HepG2 (cell line): ENCODE measurements around the gene SMPD1. TPM values are rescaled to one million over a fixed set of nuclear protein-coding genes. Genes with fewer than 3 reads are reported as not detected.

Experiments
- ATAC-seq: fragments of 200-7000 bp; cut with Tn5 transposase; 3 replicates; pipeline ENCODE4 v1.9.1; 2020; ENCODE audit warnings: mild to moderate bottlenecking, moderate library complexity
- BruUV-seq: library from RNA; stranded (reverse); fragments of 400-500 nt; replicated peaks from 2 replicates; lab custom pipeline; 2021; lab: Mats Ljungman, UMichigan
- CTCF ChIA-PET: fragments of 300-600 bp; formaldehyde crosslinking; extraction: SDS; loops from one replicate; lab custom pipeline; 2021; ENCODE audit warnings: low total read pairs, inconsistent platforms, low intra/inter-chr PET ratio; lab: Yijun Ruan, JAX
- POLR2A ChIA-PET: fragments of 350-600 bp; sonication (Branson Sonifier 250); formaldehyde crosslinking; loops from one replicate; lab custom pipeline; 2020; ENCODE audit warnings: antibody characterized with exemption, inconsistent platforms; lab: Yijun Ruan, JAX
- DNase-seq: peaks from one replicate; pipeline ENCODE4 v3.0.0-alpha.2; 2015; ENCODE audit warnings: low spot score
- FAIRE-seq: peaks from 3 replicates; lab custom pipeline; 2011; peaks lifted over from hg19 to GRCh38; lab: Jason Lieb, UNC
- H2AFZ ChIP-seq: one replicate; pipeline ENCODE4 v1.6.1; 2011; ENCODE audit warnings: low read length, inconsistent platforms
- H3K27ac ChIP-seq: fragments of 300-600 bp; 3 replicates; pipeline ENCODE4 v1.8.0; 2011; ENCODE audit warnings: mixed run types, mild to moderate bottlenecking, mixed read lengths, low read length, inconsistent platforms; ENCODE audit not compliant: insufficient read depth; ENCODE audit errors: extremely low read length
- H3K27me3 ChIP-seq, 2 experiments: fragments of 200-600 bp in 1 of 2; 2 replicates in 1 of 2; 3 replicates in 1 of 2; pipeline versions ENCODE4 v1.6.0 to v1.8.0; 2011; ENCODE audit warnings: low read length in 2 of 2, mild to moderate bottlenecking in 2 of 2, moderate library complexity in 2 of 2, inconsistent platforms in 1 of 2; ENCODE audit not compliant: insufficient read depth in 2 of 2, control insufficient read depth in 1 of 2
- H3K36me3 ChIP-seq, 2 experiments: fragments of 200-600 bp in 1 of 2; replicated peaks in 1 of 2; 2 replicates in 1 of 2; 3 replicates in 1 of 2; pipeline versions ENCODE4 v1.5.1 to v1.8.0; 2011; ENCODE audit warnings: low read length in 2 of 2, inconsistent platforms in 1 of 2; ENCODE audit not compliant: insufficient read depth in 2 of 2, control insufficient read depth in 1 of 2
- H3K4me1 ChIP-seq: 2 replicates; pipeline ENCODE4 v1.5.1; 2012; ENCODE audit warnings: low read length, inconsistent platforms; ENCODE audit not compliant: insufficient read depth
- H3K4me2 ChIP-seq: 2 replicates; pipeline ENCODE4 v1.6.0; 2011; ENCODE audit warnings: low read depth, low read length, inconsistent platforms
- H3K4me3 ChIP-seq, 3 experiments: fragments of 200-600 bp in 1 of 3; sonication (generic), shearing (Covaris generic) in 1 of 3; replicated peaks in 1 of 3; 2 replicates each; pipeline ENCODE4 v1.5.1; 2011 to 2016; ENCODE audit warnings: low read length in 3 of 3, inconsistent platforms in 2 of 3, low read depth in 2 of 3, mild to moderate bottlenecking in 2 of 3, control low read depth in 1 of 3, mixed read lengths in 1 of 3; ENCODE audit not compliant: insufficient read depth in 1 of 3
- H3K79me2 ChIP-seq: one replicate; pipeline ENCODE4 v1.6.1; 2011; ENCODE audit warnings: low read length, inconsistent platforms; ENCODE audit not compliant: insufficient read depth
- H3K9ac ChIP-seq: 2 replicates; pipeline ENCODE4 v1.6.0; 2011; ENCODE audit warnings: mild to moderate bottlenecking, low read depth, low read length, inconsistent platforms; ENCODE audit not compliant: insufficient read depth
- H3K9me3 ChIP-seq: 2 replicates; pipeline ENCODE4 v1.5.1; 2012; ENCODE audit warnings: mild to moderate bottlenecking, low read length
- H4K20me1 ChIP-seq: 2 replicates; pipeline ENCODE4 v1.6.0; 2011; ENCODE audit warnings: inconsistent platforms, mild to moderate bottlenecking, low read length, moderate library complexity; ENCODE audit not compliant: insufficient read depth
- ATRX ChIP-seq: sonication (generic); formaldehyde crosslinking; IDR thresholded peaks from 2 replicates; pipeline ENCODE4 v1.4.0; 2020; ENCODE audit warnings: missing genetic modification reagents, borderline replicate concordance
- CCAR2 ChIP-seq: fragments of 200-400 bp; formaldehyde crosslinking; optimal IDR thresholded peaks from 2 replicates; pipeline ENCODE3; 2018; ENCODE audit warnings: low read depth, mild to moderate bottlenecking, low read length, moderate library complexity
- FIP1L1 ChIP-seq: fragments of 200-400 bp; formaldehyde crosslinking; IDR thresholded peaks from 2 replicates; pipeline ENCODE4 v1.6.1; 2018; ENCODE audit warnings: low read depth, mild to moderate bottlenecking, low read length, moderate library complexity, borderline replicate concordance; ENCODE audit not compliant: insufficient read depth
- FOXC1 ChIP-seq: sonication (generic); formaldehyde crosslinking; IDR thresholded peaks from 2 replicates; pipeline ENCODE4 v1.8.0; 2022; ENCODE audit warnings: mild to moderate bottlenecking, missing genetic modification reagents, borderline replicate concordance
- GPN1 ChIP-seq: sonication (generic); formaldehyde crosslinking; IDR thresholded peaks from 2 replicates; pipeline ENCODE4 v1.5.1; 2020; ENCODE audit warnings: missing genetic modification reagents, borderline replicate concordance
- NR2F1 ChIP-seq, 2 experiments: fragments of 450-650 bp in 1 of 2; formaldehyde crosslinking in 1 of 2; IDR thresholded peaks; 2 replicates each; pipeline versions ENCODE4 v1.5.0 to v1.6.1; 2016 to 2020; ENCODE audit warnings: mild to moderate bottlenecking in 1 of 2, missing compliant biosample characterization in 1 of 2, missing genetic modification reagents in 1 of 2, moderate library complexity in 1 of 2
- PAF1 ChIP-seq: IDR thresholded peaks from 2 replicates; pipeline ENCODE4 v1.6.1; 2016; ENCODE audit warnings: missing genetic modification reagents, missing compliant biosample characterization
- POLR2A ChIP-seq, 2 experiments: IDR thresholded peaks; 2 replicates each; pipeline ENCODE4 v1.6.1; 2011; ENCODE audit warnings: low read depth in 2 of 2, low read length in 2 of 2, mild to moderate bottlenecking in 1 of 2, moderate library complexity in 1 of 2; ENCODE audit not compliant: insufficient read depth in 1 of 2
- ZC3H4 ChIP-seq: sonication (generic); formaldehyde crosslinking; IDR thresholded peaks from 2 replicates; pipeline ENCODE4 v1.4.0; 2020; ENCODE audit warnings: missing genetic modification reagents, borderline replicate concordance
- ZNF331 ChIP-seq: sonication (generic); formaldehyde crosslinking; IDR thresholded peaks from 2 replicates; pipeline ENCODE4 v1.4.0; 2020; ENCODE audit warnings: missing genetic modification reagents
- ZNF572 ChIP-seq: sonication (generic); formaldehyde crosslinking; IDR thresholded peaks from 2 replicates; pipeline ENCODE4 v1.5.1; 2020; ENCODE audit warnings: mild to moderate bottlenecking, missing genetic modification reagents
- WGBS: methylation state at CpG from one replicate; pipeline ENCODE4 v1.1.6; 2017; ENCODE audit warnings: low lambda C conversion rate; 5-methylcytosine and 5-hydroxymethylcytosine counted together
- in situ Hi-C: cut with HindIII; loops from 2 replicates; pipeline ENCODE4 v1.10.0; 2017; ENCODE audit warnings: low pct_unique_long_range_greater_than_20kb; ENCODE audit not compliant: extremely low pct_ligation_motif_present
- intact Hi-C: fragments of 100-400 bp; cut with micrococcal nuclease; formaldehyde crosslinking; loops from one replicate; pipeline ENCODE4 v1.10.0; 2022; ENCODE audit not compliant: unreplicated experiment
- polyA plus RNA-seq, 8 experiments: library from polyadenylated mRNA; depleted of rRNA in 3 of 8; stranded (reverse) in 7 of 8; unstranded in 1 of 8; fragments of >200 nt; fragmentation: Illumina TruSeq in 4 of 8; extraction: Trizol in 4 of 8; gene quantifications; 2 replicates each; pipeline versions ENCODE4 v1.2.1 to v1.2.3, GENCODE V29; 2011 to 2016; ENCODE audit warnings: low read depth in 4 of 8, missing spikeins in 1 of 8, mixed read lengths in 1 of 8; ENCODE audit not compliant: insufficient read depth in 1 of 8
- total RNA-seq, 5 experiments: library from RNA; depleted of rRNA; stranded (reverse); fragments of >200 nt; fragmentation: Illumina TruSeq; extraction: Trizol; gene quantifications; 2 replicates each; pipeline ENCODE4 v1.2.3, GENCODE V29; 2016; ENCODE audit warnings: low read depth in 1 of 5
- TF ChIP-seq, protein P1 (sequence below): sonication (generic); formaldehyde crosslinking; IDR thresholded peaks from 2 replicates; pipeline ENCODE4 v1.4.0; 2020; ENCODE audit warnings: missing genetic modification reagents
- TF ChIP-seq, protein P2 (sequence below): sonication (generic); formaldehyde crosslinking; IDR thresholded peaks from 2 replicates; pipeline ENCODE4 v1.4.0; 2020; ENCODE audit warnings: missing genetic modification reagents, borderline replicate concordance
- TF ChIP-seq, protein P3 (sequence below): sonication (generic); formaldehyde crosslinking; IDR thresholded peaks from 2 replicates; pipeline ENCODE4 v1.9.0; 2021; ENCODE audit warnings: missing genetic modification reagents, mild to moderate bottlenecking, borderline replicate concordance
- TF ChIP-seq, protein P4 (sequence below): sonication (generic); formaldehyde crosslinking; IDR thresholded peaks from 2 replicates; pipeline ENCODE4; 2020; ENCODE audit warnings: missing genetic modification reagents, mild to moderate bottlenecking, borderline replicate concordance
- TF ChIP-seq, protein P5 (sequence below): sonication (generic); formaldehyde crosslinking; IDR thresholded peaks from 2 replicates; pipeline ENCODE4 v1.8.1; 2023; ENCODE audit warnings: missing genetic modification reagents, inconsistent platforms, borderline replicate concordance

The SMPD1 gene
- total and polyA plus RNA-seq, 2 of the 13 experiments (the other 11 are each of a cell fraction or from before 2014, with no cell fraction given), result 6.3 to 8.4 TPM

DNA sequence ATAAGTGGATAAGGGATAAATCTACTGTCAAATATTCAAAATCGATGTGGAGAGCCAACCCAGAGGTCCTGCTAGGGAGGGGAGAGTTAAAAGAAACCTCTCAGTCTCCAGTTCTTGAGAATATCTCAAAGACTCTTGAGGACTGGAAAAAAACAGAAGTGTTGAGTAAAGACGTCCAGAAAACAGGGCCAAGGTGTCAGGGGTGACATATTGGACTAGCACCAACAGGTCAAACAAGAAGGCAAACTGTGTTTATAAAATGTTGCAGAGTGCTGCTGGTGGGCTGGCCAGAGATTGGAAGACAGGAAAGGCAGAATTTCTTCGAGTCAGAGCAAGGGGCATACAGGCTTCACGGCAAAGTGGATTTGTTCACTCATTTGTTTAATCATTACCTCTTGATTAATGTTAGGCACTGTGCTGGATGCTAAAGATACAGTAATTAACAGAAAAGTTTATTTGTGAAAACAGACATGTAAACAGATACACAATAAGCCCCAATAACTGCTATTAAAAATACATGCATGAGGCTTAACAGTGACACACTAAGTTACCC lies 33.7 kb upstream of the SMPD1 start (continued):
- TF ChIP-seq POLR2A (IDR thresholded peaks at IDR 0.05; ENCODE audit: insufficient read depth in 1 of 2, low read depth in 2 of 2, low read length in 2 of 2) (no peak), ZNF331 (CRISPR knock-in tag) (no peak), ZC3H4 (CRISPR knock-in tag) (no peak), ATRX (CRISPR knock-in tag) (no peak), NR2F1 (CRISPR knock-in tag; IDR thresholded peaks at IDR 0.05) (no peak), PAF1 (CRISPR knock-in tag) (no peak)
- TF ChIP-seq, protein P1, sequence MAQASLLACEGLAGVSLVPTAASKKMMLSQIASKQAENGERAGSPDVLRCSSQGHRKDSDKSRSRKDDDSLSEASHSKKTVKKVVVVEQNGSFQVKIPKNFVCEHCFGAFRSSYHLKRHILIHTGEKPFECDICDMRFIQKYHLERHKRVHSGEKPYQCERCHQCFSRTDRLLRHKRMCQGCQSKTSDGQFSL (CRISPR knock-in tag), result no peak

DNA sequence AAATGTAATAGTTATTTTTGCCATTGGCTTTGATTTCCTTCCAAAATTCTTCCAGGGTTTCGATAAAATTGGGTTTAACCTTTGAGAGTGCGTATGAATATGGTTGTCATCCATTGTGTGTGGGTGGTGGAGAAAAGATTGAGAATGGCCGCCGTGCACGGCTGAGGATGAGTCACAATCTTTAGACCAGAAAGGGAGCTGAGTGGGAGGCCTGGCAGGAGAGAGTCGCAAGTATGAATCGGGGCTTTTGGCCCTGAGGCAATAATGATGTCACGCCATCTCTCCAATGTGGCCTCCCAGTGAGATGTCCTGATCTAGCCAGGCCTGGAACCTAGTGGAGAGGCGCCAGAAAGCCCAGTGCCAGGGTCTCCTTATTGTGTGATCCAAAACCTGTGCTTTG lies 33.1 kb upstream of the SMPD1 start:
- DNase-seq (no peak), ATAC-seq (no peak), FAIRE-seq (no peak)
- POLR2A ChIA-PET, result no interaction called here
- in situ Hi-C loops, result no loop called here
- no peaks in the 10 kb centered on the region for H3K9me3 ChIP-seq
- peaks cover 22% of the 10 kb centered on the region for H3K4me1 ChIP-seq
- no peaks in the 10 kb centered on the region for H3K79me2 ChIP-seq
- intact Hi-C loops, result loop anchor here (10.0 kb wide), 1 partner anchor 882 kb away; no protein-coding TSS in a partner anchor
- no peak overlapping the region for H3K4me3 ChIP-seq
- CTCF ChIA-PET, result no interaction called here
- no peak overlapping the region for H2AFZ ChIP-seq
- no peak overlapping the region for H3K9ac ChIP-seq
- no peaks in the 10 kb centered on the region for H4K20me1 ChIP-seq
- WGBS, result 41% methylated on average over 8 of the region's 9 CpGs
- no peak overlapping the region for H3K4me2 ChIP-seq
- TF ChIP-seq FIP1L1 (no peak), ZNF572 (CRISPR knock-in tag) (no peak), GPN1 (CRISPR knock-in tag) (no peak), CCAR2 (no peak), FOXC1 (CRISPR knock-in tag) (no peak)
- TF ChIP-seq, protein P2, sequence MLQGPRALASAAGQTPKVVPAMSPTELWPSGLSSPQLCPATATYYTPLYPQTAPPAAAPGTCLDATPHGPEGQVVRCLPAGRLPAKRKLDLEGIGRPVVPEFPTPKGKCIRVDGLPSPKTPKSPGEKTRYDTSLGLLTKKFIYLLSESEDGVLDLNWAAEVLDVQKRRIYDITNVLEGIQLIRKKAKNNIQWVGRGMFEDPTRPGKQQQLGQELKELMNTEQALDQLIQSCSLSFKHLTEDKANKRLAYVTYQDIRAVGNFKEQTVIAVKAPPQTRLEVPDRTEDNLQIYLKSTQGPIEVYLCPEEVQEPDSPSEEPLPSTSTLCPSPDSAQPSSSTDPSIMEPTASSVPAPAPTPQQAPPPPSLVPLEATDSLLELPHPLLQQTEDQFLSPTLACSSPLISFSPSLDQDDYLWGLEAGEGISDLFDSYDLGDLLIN (CRISPR knock-in tag), result no peak
- TF ChIP-seq, protein P3, sequence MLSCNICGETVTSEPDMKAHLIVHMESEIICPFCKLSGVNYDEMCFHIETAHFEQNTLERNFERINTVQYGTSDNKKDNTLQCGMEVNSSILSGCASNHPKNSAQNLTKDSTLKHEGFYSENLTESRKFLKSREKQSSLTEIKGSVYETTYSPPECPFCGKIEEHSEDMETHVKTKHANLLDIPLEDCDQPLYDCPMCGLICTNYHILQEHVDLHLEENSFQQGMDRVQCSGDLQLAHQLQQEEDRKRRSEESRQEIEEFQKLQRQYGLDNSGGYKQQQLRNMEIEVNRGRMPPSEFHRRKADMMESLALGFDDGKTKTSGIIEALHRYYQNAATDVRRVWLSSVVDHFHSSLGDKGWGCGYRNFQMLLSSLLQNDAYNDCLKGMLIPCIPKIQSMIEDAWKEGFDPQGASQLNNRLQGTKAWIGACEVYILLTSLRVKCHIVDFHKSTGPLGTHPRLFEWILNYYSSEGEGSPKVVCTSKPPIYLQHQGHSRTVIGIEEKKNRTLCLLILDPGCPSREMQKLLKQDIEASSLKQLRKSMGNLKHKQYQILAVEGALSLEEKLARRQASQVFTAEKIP (CRISPR knock-in tag), result no peak
- TF ChIP-seq, protein P4, sequence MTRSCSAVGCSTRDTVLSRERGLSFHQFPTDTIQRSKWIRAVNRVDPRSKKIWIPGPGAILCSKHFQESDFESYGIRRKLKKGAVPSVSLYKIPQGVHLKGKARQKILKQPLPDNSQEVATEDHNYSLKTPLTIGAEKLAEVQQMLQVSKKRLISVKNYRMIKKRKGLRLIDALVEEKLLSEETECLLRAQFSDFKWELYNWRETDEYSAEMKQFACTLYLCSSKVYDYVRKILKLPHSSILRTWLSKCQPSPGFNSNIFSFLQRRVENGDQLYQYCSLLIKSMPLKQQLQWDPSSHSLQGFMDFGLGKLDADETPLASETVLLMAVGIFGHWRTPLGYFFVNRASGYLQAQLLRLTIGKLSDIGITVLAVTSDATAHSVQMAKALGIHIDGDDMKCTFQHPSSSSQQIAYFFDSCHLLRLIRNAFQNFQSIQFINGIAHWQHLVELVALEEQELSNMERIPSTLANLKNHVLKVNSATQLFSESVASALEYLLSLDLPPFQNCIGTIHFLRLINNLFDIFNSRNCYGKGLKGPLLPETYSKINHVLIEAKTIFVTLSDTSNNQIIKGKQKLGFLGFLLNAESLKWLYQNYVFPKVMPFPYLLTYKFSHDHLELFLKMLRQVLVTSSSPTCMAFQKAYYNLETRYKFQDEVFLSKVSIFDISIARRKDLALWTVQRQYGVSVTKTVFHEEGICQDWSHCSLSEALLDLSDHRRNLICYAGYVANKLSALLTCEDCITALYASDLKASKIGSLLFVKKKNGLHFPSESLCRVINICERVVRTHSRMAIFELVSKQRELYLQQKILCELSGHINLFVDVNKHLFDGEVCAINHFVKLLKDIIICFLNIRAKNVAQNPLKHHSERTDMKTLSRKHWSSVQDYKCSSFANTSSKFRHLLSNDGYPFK (CRISPR knock-in tag), result no peak
- TF ChIP-seq, protein P5, sequence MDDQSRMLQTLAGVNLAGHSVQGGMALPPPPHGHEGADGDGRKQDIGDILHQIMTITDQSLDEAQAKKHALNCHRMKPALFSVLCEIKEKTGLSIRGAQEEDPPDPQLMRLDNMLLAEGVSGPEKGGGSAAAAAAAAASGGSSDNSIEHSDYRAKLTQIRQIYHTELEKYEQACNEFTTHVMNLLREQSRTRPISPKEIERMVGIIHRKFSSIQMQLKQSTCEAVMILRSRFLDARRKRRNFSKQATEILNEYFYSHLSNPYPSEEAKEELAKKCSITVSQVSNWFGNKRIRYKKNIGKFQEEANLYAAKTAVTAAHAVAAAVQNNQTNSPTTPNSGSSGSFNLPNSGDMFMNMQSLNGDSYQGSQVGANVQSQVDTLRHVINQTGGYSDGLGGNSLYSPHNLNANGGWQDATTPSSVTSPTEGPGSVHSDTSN (CRISPR knock-in tag), result no peak
- TF ChIP-seq, all 625 proteins: peak for 0
- no TSS peak for BruUV-seq
- Histone ChIP-seq H3K36me3 (no peaks in the 10 kb centered on the region), H3K27me3 (no peaks in the 10 kb centered on the region), H3K27ac (no peak overlapping the region)
